ENCODE data around the gene GATC. TPM values are rescaled to one million over a fixed set of nuclear protein-coding genes. Genes with fewer than 3 reads are reported as not detected.

Gene GATC
- total and polyA plus RNA-seq, 2 experiments from 2014 or later = 18.5 to 20.1 TPM

- TF ChIP-seq, protein P1, sequence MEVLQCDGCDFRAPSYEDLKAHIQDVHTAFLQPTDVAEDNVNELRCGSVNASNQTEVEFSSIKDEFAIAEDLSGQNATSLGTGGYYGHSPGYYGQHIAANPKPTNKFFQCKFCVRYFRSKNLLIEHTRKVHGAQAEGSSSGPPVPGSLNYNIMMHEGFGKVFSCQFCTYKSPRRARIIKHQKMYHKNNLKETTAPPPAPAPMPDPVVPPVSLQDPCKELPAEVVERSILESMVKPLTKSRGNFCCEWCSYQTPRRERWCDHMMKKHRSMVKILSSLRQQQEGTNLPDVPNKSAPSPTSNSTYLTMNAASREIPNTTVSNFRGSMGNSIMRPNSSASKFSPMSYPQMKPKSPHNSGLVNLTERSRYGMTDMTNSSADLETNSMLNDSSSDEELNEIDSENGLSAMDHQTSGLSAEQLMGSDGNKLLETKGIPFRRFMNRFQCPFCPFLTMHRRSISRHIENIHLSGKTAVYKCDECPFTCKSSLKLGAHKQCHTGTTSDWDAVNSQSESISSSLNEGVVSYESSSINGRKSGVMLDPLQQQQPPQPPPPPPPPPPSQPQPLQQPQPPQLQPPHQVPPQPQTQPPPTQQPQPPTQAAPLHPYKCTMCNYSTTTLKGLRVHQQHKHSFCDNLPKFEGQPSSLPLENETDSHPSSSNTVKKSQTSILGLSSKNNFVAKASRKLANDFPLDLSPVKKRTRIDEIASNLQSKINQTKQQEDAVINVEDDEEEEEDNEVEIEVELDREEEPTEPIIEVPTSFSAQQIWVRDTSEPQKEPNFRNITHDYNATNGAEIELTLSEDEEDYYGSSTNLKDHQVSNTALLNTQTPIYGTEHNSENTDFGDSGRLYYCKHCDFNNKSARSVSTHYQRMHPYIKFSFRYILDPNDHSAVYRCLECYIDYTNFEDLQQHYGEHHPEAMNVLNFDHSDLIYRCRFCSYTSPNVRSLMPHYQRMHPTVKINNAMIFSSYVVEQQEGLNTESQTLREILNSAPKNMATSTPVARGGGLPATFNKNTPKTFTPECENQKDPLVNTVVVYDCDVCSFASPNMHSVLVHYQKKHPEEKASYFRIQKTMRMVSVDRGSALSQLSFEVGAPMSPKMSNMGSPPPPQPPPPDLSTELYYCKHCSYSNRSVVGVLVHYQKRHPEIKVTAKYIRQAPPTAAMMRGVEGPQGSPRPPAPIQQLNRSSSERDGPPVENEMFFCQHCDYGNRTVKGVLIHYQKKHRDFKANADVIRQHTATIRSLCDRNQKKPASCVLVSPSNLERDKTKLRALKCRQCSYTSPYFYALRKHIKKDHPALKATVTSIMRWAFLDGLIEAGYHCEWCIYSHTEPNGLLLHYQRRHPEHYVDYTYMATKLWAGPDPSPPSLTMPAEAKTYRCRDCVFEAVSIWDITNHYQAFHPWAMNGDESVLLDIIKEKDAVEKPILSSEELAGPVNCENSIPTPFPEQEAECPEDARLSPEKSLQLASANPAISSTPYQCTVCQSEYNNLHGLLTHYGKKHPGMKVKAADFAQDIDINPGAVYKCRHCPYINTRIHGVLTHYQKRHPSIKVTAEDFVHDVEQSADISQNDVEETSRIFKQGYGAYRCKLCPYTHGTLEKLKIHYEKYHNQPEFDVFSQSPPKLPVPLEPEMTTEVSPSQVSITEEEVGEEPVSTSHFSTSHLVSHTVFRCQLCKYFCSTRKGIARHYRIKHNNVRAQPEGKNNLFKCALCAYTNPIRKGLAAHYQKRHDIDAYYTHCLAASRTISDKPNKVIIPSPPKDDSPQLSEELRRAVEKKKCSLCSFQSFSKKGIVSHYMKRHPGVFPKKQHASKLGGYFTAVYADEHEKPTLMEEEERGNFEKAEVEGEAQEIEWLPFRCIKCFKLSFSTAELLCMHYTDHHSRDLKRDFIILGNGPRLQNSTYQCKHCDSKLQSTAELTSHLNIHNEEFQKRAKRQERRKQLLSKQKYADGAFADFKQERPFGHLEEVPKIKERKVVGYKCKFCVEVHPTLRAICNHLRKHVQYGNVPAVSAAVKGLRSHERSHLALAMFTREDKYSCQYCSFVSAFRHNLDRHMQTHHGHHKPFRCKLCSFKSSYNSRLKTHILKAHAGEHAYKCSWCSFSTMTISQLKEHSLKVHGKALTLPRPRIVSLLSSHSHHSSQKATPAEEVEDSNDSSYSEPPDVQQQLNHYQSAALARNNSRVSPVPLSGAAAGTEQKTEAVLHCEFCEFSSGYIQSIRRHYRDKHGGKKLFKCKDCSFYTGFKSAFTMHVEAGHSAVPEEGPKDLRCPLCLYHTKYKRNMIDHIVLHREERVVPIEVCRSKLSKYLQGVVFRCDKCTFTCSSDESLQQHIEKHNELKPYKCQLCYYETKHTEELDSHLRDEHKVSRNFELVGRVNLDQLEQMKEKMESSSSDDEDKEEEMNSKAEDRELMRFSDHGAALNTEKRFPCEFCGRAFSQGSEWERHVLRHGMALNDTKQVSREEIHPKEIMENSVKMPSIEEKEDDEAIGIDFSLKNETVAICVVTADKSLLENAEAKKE (CRISPR knock-in tag; IDR thresholded peaks at IDR 0.05) = no peak
- TF ChIP-seq ZNF114 (CRISPR knock-in tag; IDR thresholded peaks at IDR 0.05) (no peak), NANOG (IDR thresholded peaks at IDR 0.05; ENCODE audit: borderline replicate concordance) (no peak), POLR2AphosphoS5 (IDR thresholded peaks at IDR 0.05; ENCODE audit: low read depth) (no peak), CREB1 (CRISPR knock-in tag; IDR thresholded peaks at IDR 0.05; ENCODE audit: low read depth) (no peak)
These were observed 27.8 kb downstream of the GATC start (continued) for GRCh38 chr12:120473807-120474615.

- H3K79me2 ChIP-seq (replicated peaks; ENCODE audit: insufficient read depth) = no peaks in the 10 kb centered on the region; the same call in 1 of the 2 replicates
- 0 out of 2 replicates have a peak overlapping the region, but pooled peaks have one; percentile 1 for H3K27ac Mint-ChIP-seq
- no peaks in the 10 kb centered on the region for H3K36me3 Mint-ChIP-seq (ENCODE audit: low read depth)
- 0 out of 2 replicates have a peak, but pooled peaks cover 5% of the 10 kb centered on the region for H3F3A ChIP-seq (replicated peaks; ENCODE audit: low read depth)
- H3K27me3 ChIP-seq (ENCODE audit: insufficient read depth) = no peaks in the 10 kb centered on the region
- H2AFZ ChIP-seq = no peak overlapping the region
- H3K9me2 ChIP-seq (ENCODE audit: insufficient read depth) = no peaks in the 10 kb centered on the region
- no peaks in the 10 kb centered on the region for H3K9me3 Mint-ChIP-seq
- 0 out of 2 replicates have a peak, but pooled peaks cover 4% of the 10 kb centered on the region for H4K20me1 ChIP-seq (replicated peaks; ENCODE audit: insufficient read depth)
- H3K4me2 ChIP-seq = no peak overlapping the region
- peak; percentile 42 for DNase-seq (ENCODE audit: low spot score)
- no peaks in the 10 kb centered on the region for H3K36me3 ChIP-seq (ENCODE audit: insufficient read depth)
- peaks cover 18% of the 10 kb centered on the region for H3K4me1 Mint-ChIP-seq
- peak overlapping the region; percentile 33 for H3K27ac ChIP-seq (ENCODE audit: low read depth)
- 0 out of 2 replicates have a peak, but pooled peaks cover 3% of the 10 kb centered on the region for H3K4me1 ChIP-seq (ENCODE audit: insufficient read depth)
- ATAC-seq = no peak
- TF ChIP-seq, protein P1 (CRISPR knock-in tag; IDR thresholded peaks at IDR 0.05) = no peak
- H3K27me3 Mint-ChIP-seq (ENCODE audit: insufficient read depth, low read depth, poor library complexity) = peaks cover 6% of the 10 kb centered on the region
- H3K4me3 Mint-ChIP-seq = no peak overlapping the region
- no peak overlapping the region for H3K4me3 ChIP-seq
These were observed 28.3 kb downstream of the GATC start for GRCh38 chr12:120474616-120474960.
